HUDEP-2 (cell line): ENCODE data around the gene BMPR1B.
"Not testable (repeated sequence)": the region's sequence is repeated elsewhere in the genome, so short reads cannot be mapped to it uniquely, and the experiment has no call there.

Experiments
- DNase-seq, 76 experiments: peaks; one replicate each; lab custom pipeline; 2025; ENCODE audit not compliant: unreplicated experiment in 76 of 76; lab: John Stamatoyannopoulos, UW

Gene BMPR1B

DNA sequence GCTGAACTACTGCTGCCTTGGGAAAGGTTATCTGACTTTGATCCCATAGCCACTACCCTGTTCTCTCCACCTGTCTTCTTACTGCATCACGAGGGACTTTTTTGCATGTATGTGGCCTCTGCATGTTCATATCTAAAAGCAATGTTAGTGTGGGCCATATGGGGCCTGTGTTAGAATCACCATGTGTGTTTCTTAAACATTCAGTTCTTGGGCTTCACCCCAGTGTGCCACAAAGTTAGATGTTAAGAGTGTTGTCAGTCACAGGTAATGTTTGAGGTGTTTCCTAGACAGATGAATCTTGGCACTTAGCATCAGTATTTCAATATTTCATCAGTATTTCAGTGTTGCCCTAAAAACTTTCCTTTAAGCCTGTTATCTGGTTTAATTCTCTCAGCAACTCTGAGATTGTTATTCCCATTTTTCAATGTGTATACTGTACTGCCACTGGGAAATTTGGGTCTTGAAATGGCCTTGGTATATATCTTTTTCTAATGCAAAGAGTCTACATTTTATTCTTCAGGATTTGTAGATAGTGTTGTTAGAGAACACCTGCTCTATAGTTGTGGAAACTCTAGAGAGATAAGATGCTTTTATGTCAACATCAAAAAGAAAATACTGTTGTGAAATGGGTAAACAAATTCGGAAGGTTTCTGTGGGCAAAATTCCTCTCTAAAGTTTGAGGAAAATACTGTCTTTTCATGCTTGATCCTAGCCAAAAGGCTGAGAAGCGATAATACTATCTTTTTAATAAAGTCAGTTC lies 259.7 kb downstream of the BMPR1B start:
- DNase-seq, result no peak

DNA sequence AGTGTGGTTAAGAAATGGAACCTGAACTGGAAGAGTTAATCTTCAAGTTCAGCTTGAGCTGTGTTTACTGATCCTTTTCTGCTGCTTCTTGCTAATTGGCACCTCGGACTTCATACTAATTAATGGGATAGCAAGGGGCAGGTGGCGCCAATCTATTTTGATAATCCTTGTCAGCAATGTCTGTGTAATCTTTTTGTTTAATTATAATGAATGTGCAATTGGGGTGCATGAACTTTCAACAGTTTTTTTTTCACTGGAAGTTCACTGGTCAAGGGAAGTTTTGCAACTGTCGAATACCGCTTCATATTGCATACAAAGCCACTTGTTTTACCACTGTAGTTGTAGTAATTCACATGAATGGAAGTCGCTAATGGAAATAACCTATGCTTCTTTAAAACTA lies 261.0 kb downstream of the BMPR1B start:
- no peak for DNase-seq

DNA sequence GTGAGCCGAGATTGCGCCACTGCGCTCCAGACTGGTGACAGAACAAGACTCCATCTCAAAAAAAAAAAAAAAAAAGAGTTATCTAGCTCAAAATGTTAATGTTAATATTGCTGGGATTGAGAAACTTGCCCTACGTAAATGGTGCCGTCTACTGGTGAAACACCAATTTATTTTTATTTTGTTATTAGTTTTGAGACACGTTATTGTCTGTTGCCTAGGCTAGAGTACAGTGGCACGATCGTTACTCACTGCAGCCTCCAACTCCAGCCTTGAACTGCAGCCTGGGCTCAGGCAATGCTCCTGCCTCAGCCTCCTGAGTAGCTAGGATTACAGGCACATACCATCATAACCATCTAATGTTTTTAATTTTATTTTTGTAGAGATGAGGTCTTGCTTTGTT lies 262.8 kb downstream of the BMPR1B start:
- no peak for DNase-seq

DNA sequence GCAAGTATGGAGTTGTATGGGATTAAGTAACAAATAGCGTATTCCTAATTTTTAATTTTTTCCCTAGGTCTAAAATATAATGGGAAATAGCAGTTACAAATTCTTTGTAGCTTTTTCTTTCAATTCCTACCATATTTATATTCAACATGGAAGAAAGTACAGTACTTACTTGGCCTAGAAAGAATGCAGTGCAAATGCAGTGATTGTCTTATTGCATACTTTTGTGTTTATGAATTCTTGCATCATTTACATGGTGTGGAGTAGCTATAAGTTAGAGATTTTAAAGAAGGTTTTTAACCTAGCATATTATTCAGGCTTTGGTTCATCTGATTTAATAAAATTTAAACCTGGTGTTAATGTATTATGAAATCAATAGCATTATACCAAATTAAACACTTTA lies 263.3 kb downstream of the BMPR1B start:
- DNase-seq, result no peak

DNA sequence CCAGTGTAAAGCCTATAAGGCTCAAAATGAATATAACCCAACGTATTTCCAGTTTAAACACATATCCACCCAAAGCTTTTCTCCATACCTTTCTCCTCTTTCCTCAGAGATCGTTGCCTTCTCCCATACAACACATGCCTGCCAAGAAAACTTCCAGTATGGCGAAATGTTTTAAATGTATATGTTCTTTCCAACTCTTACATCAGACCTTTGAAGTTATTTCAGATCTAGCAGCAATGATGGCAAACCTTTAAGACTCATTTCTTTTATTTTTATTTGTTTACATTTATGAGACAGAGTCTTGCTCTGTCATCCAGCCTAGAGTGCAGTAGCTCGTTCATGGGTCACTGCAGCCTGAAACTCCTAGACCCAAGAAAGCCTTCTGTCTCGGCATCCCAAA lies 265.4 kb downstream of the BMPR1B start:
- DNase-seq, result no peak

DNA sequence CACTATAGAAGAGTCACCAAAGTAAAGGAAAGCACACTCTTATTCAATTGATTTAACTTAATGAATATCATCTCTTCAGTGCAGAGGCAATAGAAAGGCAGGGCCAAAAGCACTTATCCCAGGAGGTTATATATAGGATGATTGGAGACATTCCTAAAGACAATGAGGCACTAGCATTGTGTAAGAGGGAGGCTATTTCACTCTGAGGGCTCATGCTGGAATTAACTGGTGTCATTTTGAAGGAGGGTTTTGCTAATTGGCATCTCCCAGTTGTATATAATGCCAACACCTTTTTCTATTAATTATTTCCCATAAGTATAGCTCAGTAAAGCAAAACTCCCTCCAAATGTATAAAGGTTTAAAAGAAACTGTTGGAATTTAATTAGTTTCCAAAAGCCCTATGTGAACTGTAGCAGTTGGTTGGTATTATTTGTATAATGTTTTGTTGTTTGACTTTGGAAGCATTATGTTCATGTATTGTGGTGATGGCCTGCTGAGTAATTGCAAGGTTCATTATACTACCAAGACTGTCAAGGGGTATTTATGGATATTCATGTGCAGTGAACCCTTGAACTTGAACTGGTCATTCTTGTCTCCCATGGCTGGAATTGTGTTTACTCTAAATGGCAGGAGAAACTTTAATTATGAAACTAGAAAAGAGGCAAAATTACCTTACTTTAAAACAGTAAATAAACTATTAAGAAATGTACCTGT lies 270.3 kb downstream of the BMPR1B start:
- no peak for DNase-seq

DNA sequence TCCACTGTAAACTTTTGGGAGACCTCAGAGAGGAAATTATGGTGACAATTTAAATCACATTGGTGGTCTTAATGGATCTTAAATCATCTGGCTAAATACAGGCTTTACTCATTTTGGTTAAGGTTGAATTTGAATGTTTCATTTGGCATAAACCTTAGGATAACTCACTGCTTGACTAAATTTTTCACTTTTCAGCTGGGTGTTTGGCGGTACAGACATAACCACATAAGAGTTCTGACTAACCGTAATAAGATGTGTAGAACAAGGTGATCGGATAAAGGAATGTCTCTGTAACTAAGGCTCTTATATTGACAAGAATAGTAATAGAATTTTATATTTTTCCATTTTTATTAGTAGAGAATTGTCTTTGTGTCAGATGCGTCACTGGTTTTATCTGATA lies 281.0 kb downstream of the BMPR1B start:
- DNase-seq, result no peak

DNA sequence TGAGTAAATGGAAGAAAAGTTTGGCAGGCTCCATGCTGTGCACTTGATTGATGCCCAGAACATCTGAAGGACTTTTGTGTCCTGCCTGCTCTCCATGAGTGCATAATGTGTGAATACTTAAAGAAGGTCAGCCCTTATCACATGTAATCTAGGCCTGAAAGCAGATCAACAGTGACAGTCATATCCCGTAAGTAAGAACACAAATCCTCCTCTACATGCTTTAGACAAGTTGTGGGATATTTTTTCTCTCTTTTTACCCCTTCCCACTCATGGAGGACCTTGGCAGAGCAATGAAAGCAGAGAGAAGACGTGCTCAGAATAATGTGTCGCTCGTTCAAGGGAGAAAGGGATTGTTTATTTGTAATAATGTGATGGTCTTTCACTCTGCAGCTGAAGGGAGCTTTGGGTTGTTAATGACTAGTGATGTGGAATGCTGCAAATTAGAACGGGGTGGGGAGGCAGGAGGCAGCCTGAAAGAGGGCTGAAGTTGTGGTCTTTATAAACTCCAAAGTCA lies 286.6 kb downstream of the BMPR1B start:
- DNase-seq, result no peak

DNA sequence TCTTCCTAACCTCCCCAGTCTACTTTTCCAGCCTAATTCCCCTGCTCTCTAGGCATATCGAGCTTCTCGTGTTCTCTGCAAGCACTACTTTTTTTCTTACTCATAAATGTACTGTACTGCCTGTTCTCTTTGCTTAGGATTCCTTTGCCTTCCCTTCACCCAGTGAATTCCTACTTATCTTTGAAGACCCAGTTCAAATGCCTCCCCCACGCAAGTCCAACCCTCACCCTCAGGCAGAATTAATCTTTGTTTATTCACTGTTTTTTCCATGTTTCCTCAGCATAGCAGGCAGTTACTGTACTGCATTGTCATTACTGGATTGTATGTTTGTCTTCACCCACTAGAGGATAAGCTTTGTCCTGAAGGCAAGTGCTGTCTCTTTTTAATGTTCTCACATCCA lies 287.7 kb downstream of the BMPR1B start:
- no peak for DNase-seq

DNA sequence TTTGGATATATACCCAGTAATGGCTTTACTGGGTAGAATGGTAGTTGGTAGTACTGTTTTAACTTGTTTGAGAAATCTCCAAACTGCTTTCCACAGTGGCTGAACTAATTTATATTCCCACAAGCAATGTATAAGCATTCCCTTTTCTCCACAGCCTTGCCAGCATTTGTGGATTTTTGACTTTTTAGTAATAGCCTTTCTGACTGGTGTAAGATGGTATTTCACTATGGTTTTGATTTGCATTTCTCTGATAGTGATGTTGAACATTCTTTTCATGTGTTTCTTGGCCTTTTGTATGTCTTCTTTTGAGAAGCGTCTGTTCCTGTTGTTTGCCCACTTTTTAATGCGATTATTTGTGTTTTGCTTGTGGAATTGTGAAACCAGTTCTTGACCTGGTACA lies 290.5 kb downstream of the BMPR1B start:
- DNase-seq, result no peak

DNA sequence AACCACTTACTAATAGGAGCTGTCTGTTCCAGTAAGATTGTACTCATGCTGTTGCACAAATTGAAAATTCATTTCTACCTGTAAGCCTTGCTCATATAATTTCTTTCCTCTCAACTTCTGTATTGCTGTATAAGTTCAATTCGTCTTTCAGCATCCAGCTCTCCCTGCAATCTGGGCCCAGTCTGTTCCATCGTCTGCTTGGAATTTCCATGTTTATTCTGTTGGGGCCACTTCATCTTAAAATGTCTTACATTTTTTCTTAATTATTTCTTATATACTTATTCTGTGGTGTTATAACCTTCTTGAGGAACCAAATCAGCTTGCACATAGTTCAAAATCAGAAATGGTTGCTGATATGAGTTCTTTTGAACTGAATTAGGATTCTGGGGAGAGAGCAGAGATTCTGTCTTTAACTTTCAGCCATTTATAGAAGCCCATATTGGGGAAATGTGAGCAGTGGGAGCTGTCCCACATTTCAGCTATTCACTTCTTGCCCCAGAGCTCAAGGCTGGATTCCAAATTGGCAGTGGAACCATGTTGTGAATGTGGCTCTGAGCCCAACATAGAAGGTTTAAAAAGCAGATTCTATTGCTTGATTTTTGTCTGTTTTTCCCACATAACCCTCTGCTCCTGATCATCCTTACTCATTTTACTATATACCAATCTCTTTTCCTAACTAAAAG lies 291.9 kb downstream of the BMPR1B start:
- DNase-seq, result no peak

DNA sequence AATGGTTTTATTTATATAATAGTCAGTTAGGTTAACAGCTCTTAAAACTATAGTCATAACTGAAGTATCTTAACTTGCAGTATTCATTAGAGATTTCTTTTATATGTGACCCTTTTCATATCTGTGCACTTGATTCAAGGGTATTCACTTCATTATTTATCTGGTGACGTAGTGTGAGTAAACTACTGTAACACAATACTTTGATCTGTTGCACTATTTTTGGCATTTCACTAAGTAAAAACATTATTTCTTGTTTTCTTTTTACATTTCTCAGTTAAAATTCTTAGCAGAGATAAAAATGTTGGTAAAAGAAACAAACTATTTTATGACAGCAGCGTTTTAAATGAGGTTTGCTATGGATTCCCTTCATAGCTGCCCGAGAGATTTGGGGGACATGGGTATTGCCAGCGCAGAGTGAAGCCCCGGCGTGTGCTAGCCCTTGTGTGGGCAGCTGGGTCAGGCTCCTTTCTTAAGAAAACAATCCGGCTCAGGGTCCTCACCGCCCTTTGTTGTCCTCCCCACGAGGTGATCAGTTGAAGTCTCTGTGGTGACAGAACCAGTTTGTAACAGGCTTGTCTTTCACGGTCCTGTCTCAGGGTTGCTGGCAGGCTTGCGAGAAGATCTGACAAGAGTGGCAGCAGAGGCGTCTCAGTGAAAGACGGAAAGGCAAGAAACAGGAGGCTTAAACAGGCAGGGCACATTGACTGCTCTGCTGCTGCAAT lies 293.4 kb downstream of the BMPR1B start:
- no peak for DNase-seq

DNA sequence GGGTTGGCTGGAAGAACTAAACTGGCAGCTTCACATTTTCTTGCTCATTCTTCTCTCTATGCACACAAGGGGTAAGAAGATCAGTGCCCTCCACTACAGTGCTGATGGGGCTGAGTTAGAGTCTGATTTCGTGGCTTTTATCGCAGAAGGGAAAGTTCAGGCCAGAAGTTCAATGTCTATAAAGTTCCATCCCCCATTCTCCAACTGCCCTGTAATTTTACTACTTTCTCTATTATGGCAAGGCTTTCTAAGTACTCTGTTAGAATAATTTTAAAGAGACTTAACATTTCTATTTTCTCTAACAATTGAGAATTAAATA lies 293.9 kb downstream of the BMPR1B start:
- no peak for DNase-seq

DNA sequence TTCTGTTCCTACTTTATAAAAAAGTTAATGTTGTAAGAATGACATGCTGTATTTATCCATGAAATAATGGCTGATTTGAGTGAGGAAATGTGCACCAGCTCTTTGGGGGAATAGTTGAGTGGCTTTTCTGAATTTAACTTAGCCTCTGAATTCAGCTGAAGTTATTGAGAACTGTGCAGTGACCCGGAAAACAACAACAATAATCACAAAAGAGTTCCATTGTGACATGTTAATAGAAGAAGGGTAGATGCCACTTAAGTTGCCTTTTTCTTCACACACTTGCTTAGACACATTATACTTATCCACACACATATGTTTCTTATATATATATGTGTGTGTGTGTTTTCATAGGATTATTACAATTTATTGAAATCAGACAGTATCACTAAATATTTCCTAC lies 301.2 kb downstream of the BMPR1B start:
- DNase-seq, result no peak

DNA sequence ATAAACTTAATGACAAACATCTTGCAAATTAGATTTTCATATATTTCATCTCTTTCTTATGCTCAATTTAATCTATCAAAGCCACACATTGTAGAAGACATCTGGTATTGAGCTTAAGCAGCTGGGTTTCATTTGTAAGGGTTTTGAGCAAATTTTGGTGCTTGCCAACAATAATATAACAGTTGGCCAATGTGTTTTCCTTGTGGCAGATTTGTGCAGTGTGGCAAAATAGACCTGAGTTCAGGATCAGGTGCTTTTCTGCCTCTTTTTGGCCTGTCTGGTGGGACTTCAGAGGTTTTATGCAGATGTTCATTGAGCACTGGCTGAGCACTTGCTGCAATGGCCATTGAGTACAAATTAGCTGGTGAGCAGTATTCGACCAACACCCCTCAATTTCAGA lies 301.9 kb downstream of the BMPR1B start:
- no peak for DNase-seq

DNA sequence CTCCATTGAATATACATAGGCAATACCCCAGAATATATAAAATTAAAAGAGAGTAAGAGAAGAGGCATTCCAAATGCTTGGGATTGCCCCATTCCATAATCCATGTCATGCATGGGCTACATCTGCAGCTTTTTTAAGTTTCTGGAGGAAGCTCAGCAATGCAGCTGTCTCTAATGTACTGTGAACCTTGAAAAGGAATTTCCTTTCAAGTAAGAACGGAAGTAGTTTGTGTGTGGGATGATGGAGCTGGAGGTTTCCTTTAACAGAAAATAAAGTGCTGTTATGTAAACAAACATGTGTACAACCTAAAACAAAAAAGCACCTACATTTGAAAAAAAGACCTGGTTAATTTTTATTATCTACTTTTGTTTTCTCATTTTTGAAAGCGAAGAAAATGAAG lies 303.5 kb downstream of the BMPR1B start:
- no peak for DNase-seq

DNA sequence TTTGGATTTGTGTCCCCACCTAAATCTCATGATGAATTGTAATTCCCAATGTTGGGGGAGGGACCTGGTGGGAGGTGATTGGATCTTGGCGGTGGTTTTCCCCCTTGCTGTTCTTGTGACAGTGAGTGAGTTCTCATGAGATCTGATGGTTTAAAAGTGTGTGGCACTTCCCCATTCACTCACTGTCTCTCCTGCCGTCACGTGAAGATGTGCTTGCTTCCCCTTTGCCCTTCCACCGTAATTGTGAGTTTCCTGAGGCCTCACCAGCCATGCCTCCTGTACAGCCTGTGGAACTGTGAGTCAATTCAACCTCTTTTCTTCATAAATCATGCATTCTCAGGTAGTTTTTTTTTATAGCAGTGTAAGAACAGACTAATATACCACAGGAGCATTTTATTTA lies 304.0 kb downstream of the BMPR1B start:
- not testable (repeated sequence) for DNase-seq

DNA sequence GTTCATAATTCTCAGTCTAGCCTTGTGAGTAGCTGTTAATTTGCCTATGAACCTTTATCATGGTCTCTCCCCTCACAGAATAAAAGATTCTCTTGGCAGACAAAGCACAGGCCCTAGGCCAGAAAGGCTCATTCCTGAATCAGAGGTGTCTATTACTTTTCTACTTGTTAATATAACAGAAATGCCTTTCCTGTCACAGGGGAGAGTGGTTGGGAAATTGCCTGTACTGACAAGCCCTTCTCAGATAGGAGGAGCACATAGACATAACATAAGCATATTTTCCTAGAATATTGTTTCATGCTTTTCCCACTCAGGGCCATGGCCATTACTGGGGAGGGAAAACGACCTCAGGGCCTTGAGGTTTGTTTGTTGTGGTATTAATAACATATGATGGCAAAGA lies 308.3 kb downstream of the BMPR1B start:
- no peak for DNase-seq

DNA sequence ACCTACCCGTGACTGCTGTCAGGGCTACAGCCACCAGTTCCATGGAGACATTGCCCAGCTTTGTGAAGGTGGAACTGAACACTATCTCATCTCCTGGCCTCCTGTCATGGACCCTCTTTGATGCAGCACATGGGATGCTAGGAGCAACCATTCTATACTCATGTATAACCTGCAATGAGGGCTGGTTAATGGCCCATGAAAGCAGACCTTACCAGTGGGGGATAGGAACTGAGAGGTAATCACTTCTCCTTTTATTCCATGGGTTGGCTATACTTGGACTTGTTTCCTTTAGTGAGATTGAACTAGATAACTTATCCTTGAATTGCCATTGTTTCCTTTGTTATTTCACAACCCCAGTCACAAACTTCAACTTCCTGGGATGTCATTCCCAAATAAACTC lies 310.6 kb downstream of the BMPR1B start:
- DNase-seq, result no peak

DNA sequence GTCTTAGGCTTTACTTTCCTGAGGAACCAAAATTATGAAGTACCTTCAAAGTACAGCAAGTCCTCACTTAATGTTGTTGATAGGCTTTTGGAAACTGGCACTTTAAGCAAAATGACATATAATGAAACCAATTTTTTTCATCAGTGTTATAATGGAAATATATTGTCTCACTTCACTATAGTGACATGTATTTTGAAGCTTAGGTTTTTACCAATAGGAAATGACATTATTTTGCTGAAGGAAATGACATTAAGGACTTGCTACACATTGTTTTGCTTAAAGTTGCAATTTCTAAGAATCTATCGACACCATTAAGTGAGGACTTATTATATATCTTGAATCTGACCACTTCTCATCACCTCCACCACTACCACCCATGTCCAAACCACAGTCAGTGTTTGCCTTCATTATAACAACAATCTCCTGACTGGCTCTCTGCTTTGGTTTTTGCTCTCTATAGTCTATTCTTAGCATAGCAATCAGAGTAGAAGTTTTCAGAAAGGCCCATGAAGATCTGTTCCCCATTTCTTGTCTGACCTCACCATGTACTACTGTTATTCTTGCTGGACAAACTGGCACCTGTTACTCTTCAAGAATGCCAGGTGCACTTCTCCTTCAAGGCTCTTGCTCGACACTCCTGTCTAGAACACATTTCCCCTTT lies 311.2 kb downstream of the BMPR1B start:
- no peak for DNase-seq

DNA sequence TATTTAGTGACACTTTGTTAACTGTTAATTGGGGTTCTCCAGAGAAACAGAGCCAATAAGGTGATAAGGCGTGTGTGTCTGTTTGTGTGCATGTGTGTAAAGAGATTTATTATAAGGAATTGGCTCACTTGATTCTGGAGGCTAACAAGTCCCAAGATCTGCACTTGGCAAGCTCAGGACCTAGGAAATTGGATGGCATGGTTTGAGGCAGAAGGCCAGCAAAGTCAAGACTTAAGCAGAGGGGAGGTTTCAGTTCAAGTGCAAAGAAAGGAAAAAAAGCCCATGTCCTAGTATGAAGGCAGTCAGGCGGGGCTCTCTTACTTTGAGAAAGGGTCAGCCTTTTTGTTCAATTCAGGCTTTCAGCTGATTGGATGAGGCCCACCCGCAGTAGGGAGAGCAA lies 314.1 kb downstream of the BMPR1B start:
- DNase-seq, result no peak
